Measurements from ENCODE around the gene LRRC37A2.
"Not testable (repeated sequence)": the region's sequence is repeated elsewhere in the genome, so short reads cannot be mapped to it uniquely, and the experiment has no call there.

DNA sequence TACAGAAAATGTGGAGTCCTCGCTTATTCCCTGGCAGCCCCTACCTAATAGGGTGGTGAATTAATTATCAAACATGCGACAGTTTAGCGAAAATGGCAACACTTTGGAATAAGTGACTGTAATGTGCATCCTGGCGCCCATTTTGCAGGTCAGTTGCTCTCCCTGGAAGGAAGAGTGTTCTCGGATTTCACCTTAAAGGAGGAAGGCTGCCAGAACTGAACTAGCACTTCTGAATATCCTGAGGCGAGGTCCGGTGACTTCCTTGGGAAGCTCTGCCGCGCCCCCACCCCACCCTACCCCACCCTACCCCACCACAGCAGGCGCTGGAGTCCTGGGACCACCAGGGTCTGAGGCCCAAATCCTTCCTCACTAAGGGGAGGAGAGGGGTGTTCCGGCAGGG is at the start of gene LRRC37A2:
- not testable (repeated sequence) for TF ChIP-seq GATA2, GATA3 (IDR thresholded peaks at IDR 0.05; ENCODE audit: low read depth, low read length)

Data from SH-SY5Y (cell line).